ENCODE measurements around the gene GLS. TPM values are rescaled to one million over a fixed set of nuclear protein-coding genes. Genes with fewer than 3 reads are reported as not detected.

GLS gene
- total RNA-seq, 4 donors from 2014 or later, result 175 to 274 (median 197) TPM

DNA sequence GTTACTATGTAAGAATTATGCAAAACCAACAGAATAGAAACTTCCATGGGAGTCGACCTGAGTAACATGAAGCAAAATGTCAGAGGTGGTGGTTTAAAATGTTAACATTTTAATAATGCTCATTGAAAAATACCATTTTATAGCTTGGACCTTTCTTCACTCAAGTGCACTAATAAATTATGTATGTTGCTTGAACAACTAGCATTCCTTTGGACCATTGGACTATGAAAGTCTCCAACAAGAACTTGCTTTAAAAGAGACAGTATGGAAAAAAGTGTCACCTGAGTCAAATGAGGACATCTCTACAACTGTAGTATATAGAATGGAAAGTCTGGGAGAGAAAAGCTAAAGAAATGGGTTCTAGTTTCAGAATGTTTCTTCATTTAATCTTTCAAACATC is 51.9 kb downstream of the GLS start:
- WGBS, 2 donors, result 84 to 85% methylated on average over 1 of the region's 1 CpG
- peak overlapping the region in 2 of 3 donors; percentile 8 to 10 for H3K27ac ChIP-seq
- H3K4me1 ChIP-seq, result peaks cover 6 to 17% of the 10 kb centered on the region in 2 donors
- no peak for TF ChIP-seq POLR2A (IDR thresholded peaks at IDR 0.05)
- TF ChIP-seq CTCF (IDR thresholded peaks at IDR 0.05), result no peak
- H3K36me3 ChIP-seq, result peaks cover 0 to 4% of the 10 kb centered on the region in 2 donors
- H3K4me3 ChIP-seq (replicated peaks in 1 of 3), result no peak overlapping the region
- H3K9me3 ChIP-seq, result no peaks in the 10 kb centered on the region
- DNase-seq, result no peak
- no peaks in the 10 kb centered on the region for H3K27me3 ChIP-seq
- intact Hi-C loops (cut with DNase I), result no loop called here

- peaks cover 0 to 4% of the 10 kb centered on the region in 2 donors for H3K36me3 ChIP-seq
- no peaks in the 10 kb centered on the region for H3K9me3 ChIP-seq
- peaks cover 8 to 21% of the 10 kb centered on the region in 2 donors for H3K4me1 ChIP-seq
- H3K27me3 ChIP-seq, result no peaks in the 10 kb centered on the region
- intact Hi-C loops (cut with DNase I), result no loop called here
- H3K4me3 ChIP-seq (replicated peaks in 1 of 3), result no peak overlapping the region
- no peak overlapping the region for H3K27ac ChIP-seq
- TF ChIP-seq POLR2A (IDR thresholded peaks at IDR 0.05) (no peak), CTCF (IDR thresholded peaks at IDR 0.05) (no peak)
- DNase-seq, result no peak
Measured at GRCh38 chr2:190933361-190933760, 52.7 kb downstream of the GLS start.

DNA sequence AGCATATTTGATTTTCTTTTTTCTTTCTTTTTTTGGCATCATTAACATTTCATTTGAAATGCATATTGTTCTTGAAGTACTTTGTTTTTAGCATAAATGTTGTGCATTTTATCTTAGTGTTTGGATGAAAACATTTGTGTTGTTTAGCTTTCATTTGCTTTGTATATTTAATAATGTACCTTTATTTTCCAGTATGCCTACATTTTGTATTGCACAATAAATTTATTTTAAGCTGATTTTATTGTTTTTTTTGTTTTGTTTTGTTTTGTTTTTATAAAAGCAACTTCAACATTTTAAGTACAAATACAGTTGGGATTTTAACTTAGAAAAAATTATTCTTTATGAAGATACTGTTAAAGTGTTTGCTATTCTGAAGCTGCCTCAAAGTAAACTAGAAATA is 54.4 kb downstream of the GLS start:
- Histone ChIP-seq H3K27ac (no peak overlapping the region), H3K27me3 (no peaks in the 10 kb centered on the region), H3K4me1 (peaks cover 25 to 37% of the 10 kb centered on the region in 2 donors), H3K9me3 (no peaks in the 10 kb centered on the region), H3K4me3 (replicated peaks in 1 of 3) (no peak overlapping the region), H3K36me3 (peaks cover 0 to 3% of the 10 kb centered on the region in 2 donors)
- intact Hi-C loops (cut with DNase I), result no loop called here
- TF ChIP-seq POLR2A (IDR thresholded peaks at IDR 0.05) (no peak), CTCF (IDR thresholded peaks at IDR 0.05) (no peak)
- DNase-seq, result no peak

DNA sequence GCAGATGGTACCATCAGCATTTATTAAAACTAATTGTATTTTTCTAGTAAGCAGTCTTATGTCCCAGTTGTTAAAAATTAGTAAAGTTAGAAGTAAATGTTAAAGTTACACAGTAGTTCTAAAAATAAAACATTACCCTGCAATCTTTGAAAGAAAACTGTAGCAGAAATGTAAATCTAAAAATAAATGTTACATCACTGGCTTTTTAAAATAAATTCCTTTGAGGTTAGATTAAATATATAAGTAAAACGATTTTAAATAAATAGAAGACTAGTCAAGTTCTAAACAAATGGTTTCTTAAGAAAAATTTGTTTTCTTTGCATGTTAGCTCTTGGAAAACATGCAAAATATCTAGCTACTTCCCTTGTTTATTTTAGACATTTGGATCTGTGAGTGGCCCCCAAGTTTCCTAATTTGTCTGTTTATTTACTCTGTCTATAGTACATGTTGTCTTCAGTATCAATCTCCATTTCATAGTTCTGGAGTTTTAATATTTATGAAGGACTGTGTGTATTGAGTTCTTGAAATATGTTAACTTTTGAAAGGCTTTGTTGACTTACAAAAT is 58.2 kb downstream of the GLS start:
- WGBS, 2 donors, result 5 to 10% methylated on average over 1 of the region's 1 CpG
- no peak for TF ChIP-seq CTCF (IDR thresholded peaks at IDR 0.05)
- TF ChIP-seq POLR2A (IDR thresholded peaks at IDR 0.05), result no peak
- H3K27ac ChIP-seq, result peak overlapping the region; percentile 21 to 59 (median 27)

GRCh38 chr2:190940454-190940853 is 59.8 kb downstream of the GLS start:
- H3K4me1 ChIP-seq, result peaks cover 29% of the 10 kb centered on the region in 2 donors
- intact Hi-C loops (cut with DNase I), result no loop called here

More for the DNA sequence above, 58.2 kb downstream of the GLS start:
- Histone ChIP-seq H3K4me1 (peaks cover 29 to 35% of the 10 kb centered on the region in 2 donors), H3K4me3 (replicated peaks in 1 of 3) (no peak overlapping the region), H3K9me3 (no peaks in the 10 kb centered on the region), H3K36me3 (no peaks in the 10 kb centered on the region), H3K27me3 (no peaks in the 10 kb centered on the region)
- intact Hi-C loops (cut with DNase I), result no loop called here
- DNase-seq, result no peak

More at GRCh38 chr2:190940454-190940853, 59.8 kb downstream of the GLS start:
- TF ChIP-seq CTCF (IDR thresholded peaks at IDR 0.05), result no peak
- no peaks in the 10 kb centered on the region for H3K9me3 ChIP-seq
- peak overlapping the region in 2 of 3 donors; percentile 4 to 59 for H3K27ac ChIP-seq
- H3K27me3 ChIP-seq, result no peaks in the 10 kb centered on the region
- 39 to 50% methylated on average over 1 of the region's 1 CpG for WGBS, 2 donors
- H3K36me3 ChIP-seq, result no peaks in the 10 kb centered on the region
- no peak for DNase-seq
- no peak overlapping the region for H3K4me3 ChIP-seq (replicated peaks in 1 of 3)

Measured in thyroid gland (tissue), 4 donors.